MM.1S (cell line): ENCODE data around the gene PTPN2.
A peak's percentile ranks its signal among the peaks of the same experiment; 100 is the strongest.

Experiments used
- DNase-seq: peaks from one replicate; pipeline ENCODE4 v3.0.0-alpha.2; 2015
- H2AFZ ChIP-seq: fragments of 300-600 bp; sonication (generic); 2 replicates; pipeline ENCODE4 v1.6.0; 2016; ENCODE audit warnings: antibody characterized with exemption, low read length
- H3F3A ChIP-seq: fragments of 300-600 bp; sonication (generic); 2 replicates; pipeline ENCODE4 v1.6.1; 2016; ENCODE audit warnings: mild to moderate bottlenecking, antibody characterized with exemption, low read length, moderate library complexity, mixed read lengths; ENCODE audit not compliant: insufficient read depth
- H3K27ac ChIP-seq: fragments of 300-600 bp; sonication (generic); 2 replicates; pipeline ENCODE4 v1.5.1; 2016; ENCODE audit warnings: mild to moderate bottlenecking, low read length
- H3K27me3 ChIP-seq: fragments of 300-600 bp; sonication (generic); replicated peaks from 2 replicates; pipeline ENCODE4 v1.6.0; 2016; ENCODE audit warnings: low read length; ENCODE audit not compliant: insufficient read depth
- H3K36me3 ChIP-seq: fragments of 300-600 bp; sonication (generic); replicated peaks from 2 replicates; pipeline ENCODE4 v1.6.1; 2016; ENCODE audit warnings: mild to moderate bottlenecking, low read length, mixed read lengths; ENCODE audit not compliant: insufficient read depth
- H3K4me1 ChIP-seq: fragments of 300-600 bp; sonication (generic); 2 replicates; pipeline ENCODE4 v1.6.1; 2016; ENCODE audit warnings: low read length, mixed read lengths
- H3K4me2 ChIP-seq: fragments of 300-600 bp; sonication (generic); 2 replicates; pipeline ENCODE4 v1.6.0; 2016; ENCODE audit warnings: low read depth, low read length
- H3K4me3 ChIP-seq: fragments of 300-600 bp; sonication (generic); 2 replicates; pipeline ENCODE4 v1.5.1; 2016; ENCODE audit warnings: low read length, mixed read lengths
- H3K79me2 ChIP-seq: fragments of 300-600 bp; sonication (generic); 2 replicates; pipeline ENCODE4 v1.6.1; 2016; ENCODE audit warnings: mixed run types, low read length, mixed read lengths
- H3K9ac ChIP-seq: fragments of 300-600 bp; sonication (generic); 2 replicates; pipeline ENCODE4 v1.6.1; 2016; ENCODE audit warnings: low read length, mixed read lengths
- H3K9me2 ChIP-seq: fragments of 300-600 bp; sonication (generic); replicated peaks from 2 replicates; pipeline ENCODE4 v1.6.1; 2016; ENCODE audit warnings: mild to moderate bottlenecking, low read length, mixed read lengths; ENCODE audit not compliant: insufficient read depth
- H3K9me3 ChIP-seq: fragments of 300-600 bp; sonication (generic); replicated peaks from 2 replicates; pipeline ENCODE4 v1.6.1; 2016; ENCODE audit warnings: mild to moderate bottlenecking, low read length, mixed read lengths; ENCODE audit not compliant: insufficient read depth
- H4K20me1 ChIP-seq: fragments of 300-600 bp; sonication (generic); 2 replicates; pipeline ENCODE4 v1.6.1; 2016; ENCODE audit warnings: mild to moderate bottlenecking, low read length, moderate library complexity, mixed read lengths; ENCODE audit not compliant: insufficient read depth
- CTCF ChIP-seq: fragments of 300-600 bp; sonication (generic); IDR thresholded peaks from 2 replicates; pipeline ENCODE4 v1.5.1; 2016; ENCODE audit warnings: antibody characterized with exemption, low read length, mixed read lengths
- EZH2 ChIP-seq: fragments of 300-600 bp; sonication (generic); optimal IDR thresholded peaks from 2 replicates; pipeline ENCODE3; 2017; ENCODE audit warnings: low read depth, mild to moderate bottlenecking, antibody characterized with exemption, low read length, mixed read lengths
- EZH2phosphoT487 ChIP-seq: fragments of 300-600 bp; sonication (generic); IDR thresholded peaks from 2 replicates; pipeline ENCODE4 v1.6.1; 2018; ENCODE audit warnings: antibody characterized with exemption, low read length

Gene PTPN2

DNA sequence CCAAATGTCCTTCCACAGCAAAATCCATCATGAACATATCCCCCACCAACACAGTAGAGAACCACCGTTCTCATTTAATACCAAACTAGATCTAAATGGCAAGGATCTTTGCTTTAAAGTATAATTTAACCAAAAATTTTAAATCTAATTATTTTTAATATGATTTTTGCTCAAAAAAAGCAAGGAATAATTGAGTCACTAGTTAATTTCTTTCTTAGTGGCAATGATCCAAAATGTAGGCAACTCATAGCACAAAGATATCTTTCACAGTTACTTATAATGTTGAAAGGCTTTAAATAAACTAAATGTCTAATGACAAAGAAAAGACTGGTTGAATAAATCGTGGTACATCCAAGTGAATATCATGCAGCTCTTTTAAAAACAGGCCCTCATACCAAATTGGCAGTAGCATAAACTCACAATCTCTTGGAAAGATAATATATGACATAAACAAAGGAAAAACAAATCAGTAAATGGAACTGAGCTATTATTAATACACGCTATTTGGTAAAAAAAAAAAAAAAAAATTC lies 20.3 kb downstream of the PTPN2 start:
- Histone ChIP-seq H4K20me1 (no peaks in the 10 kb centered on the region), H2AFZ (no peak overlapping the region), H3K9me2 (no peaks in the 10 kb centered on the region), H3K27me3 (no peaks in the 10 kb centered on the region), H3K4me3 (no peak overlapping the region), H3K36me3 (no peaks in the 10 kb centered on the region), H3K4me2 (no peak overlapping the region), H3K9me3 (no peaks in the 10 kb centered on the region), H3F3A (peaks cover 25% of the 10 kb centered on the region), H3K79me2 (peaks cover 89% of the 10 kb centered on the region), H3K9ac (no peak overlapping the region), H3K4me1 (peaks cover 46% of the 10 kb centered on the region), H3K27ac (no peak overlapping the region)
- TF ChIP-seq EZH2: no peak
- TF ChIP-seq EZH2phosphoT487: no peak
- no peak for TF ChIP-seq CTCF
- DNase-seq: no peak

GRCh38 chr18:12862874-12863482 lies 21.1 kb downstream of the PTPN2 start:
- Histone ChIP-seq H3K79me2 (peaks cover 90% of the 10 kb centered on the region), H3K4me2 (peak overlapping the region; percentile 70), H3K9me2 (no peaks in the 10 kb centered on the region), H3K4me1 (peaks cover 47% of the 10 kb centered on the region), H3K9ac (peak overlapping the region; percentile 11; the same call in 1 of the 2 replicates), H3K36me3 (no peaks in the 10 kb centered on the region), H3K27me3 (no peaks in the 10 kb centered on the region), H2AFZ (no peak overlapping the region), H3K4me3 (no peak overlapping the region), H3K27ac (peak overlapping the region; percentile 60; the same call in 1 of the 2 replicates), H3F3A (peaks cover 21% of the 10 kb centered on the region), H3K9me3 (no peaks in the 10 kb centered on the region), H4K20me1 (no peaks in the 10 kb centered on the region)
- DNase-seq: no peak
- TF ChIP-seq EZH2 (no peak), EZH2phosphoT487 (no peak), CTCF (no peak)

- H2AFZ ChIP-seq: no peak overlapping the region
- H3K9ac ChIP-seq: peak overlapping the region; percentile 11; the same call in 1 of the 2 replicates
- DNase-seq: peak; percentile 54
- no peaks in the 10 kb centered on the region for H3K9me3 ChIP-seq
- H3K27ac ChIP-seq: peak overlapping the region; percentile 60; the same call in 1 of the 2 replicates
- no peak overlapping the region for H3K4me3 ChIP-seq
- no peaks in the 10 kb centered on the region for H3K36me3 ChIP-seq
- no peaks in the 10 kb centered on the region for H3K9me2 ChIP-seq
- no peaks in the 10 kb centered on the region for H4K20me1 ChIP-seq
- peaks cover 20% of the 10 kb centered on the region for H3F3A ChIP-seq
- TF ChIP-seq EZH2phosphoT487 (no peak), EZH2 (no peak), CTCF (no peak)
- peak overlapping the region; percentile 70 for H3K4me2 ChIP-seq
- H3K27me3 ChIP-seq: no peaks in the 10 kb centered on the region
- H3K4me1 ChIP-seq: peaks cover 48% of the 10 kb centered on the region
- peaks cover 91% of the 10 kb centered on the region for H3K79me2 ChIP-seq
These were observed 21.6 kb downstream of the PTPN2 start for GRCh38 chr18:12862467-12862866.
